GM19468 (cell line): Measurements from ENCODE around the gene COG4.
"Not testable (repeated sequence)": the region's sequence is repeated elsewhere in the genome, so short reads cannot be mapped to it uniquely, and the experiment has no call there.

Source experiments
- ATAC-seq: cut with Tn5 transposase; IDR thresholded peaks from one replicate; pipeline ENCODE4 v1.9.1; 2021; ENCODE audit warnings: mild to moderate bottlenecking, moderate library complexity, moderate number of reproducible peaks; ENCODE audit not compliant: unreplicated experiment; ENCODE audit errors: extremely low read depth

COG4 gene

DNA sequence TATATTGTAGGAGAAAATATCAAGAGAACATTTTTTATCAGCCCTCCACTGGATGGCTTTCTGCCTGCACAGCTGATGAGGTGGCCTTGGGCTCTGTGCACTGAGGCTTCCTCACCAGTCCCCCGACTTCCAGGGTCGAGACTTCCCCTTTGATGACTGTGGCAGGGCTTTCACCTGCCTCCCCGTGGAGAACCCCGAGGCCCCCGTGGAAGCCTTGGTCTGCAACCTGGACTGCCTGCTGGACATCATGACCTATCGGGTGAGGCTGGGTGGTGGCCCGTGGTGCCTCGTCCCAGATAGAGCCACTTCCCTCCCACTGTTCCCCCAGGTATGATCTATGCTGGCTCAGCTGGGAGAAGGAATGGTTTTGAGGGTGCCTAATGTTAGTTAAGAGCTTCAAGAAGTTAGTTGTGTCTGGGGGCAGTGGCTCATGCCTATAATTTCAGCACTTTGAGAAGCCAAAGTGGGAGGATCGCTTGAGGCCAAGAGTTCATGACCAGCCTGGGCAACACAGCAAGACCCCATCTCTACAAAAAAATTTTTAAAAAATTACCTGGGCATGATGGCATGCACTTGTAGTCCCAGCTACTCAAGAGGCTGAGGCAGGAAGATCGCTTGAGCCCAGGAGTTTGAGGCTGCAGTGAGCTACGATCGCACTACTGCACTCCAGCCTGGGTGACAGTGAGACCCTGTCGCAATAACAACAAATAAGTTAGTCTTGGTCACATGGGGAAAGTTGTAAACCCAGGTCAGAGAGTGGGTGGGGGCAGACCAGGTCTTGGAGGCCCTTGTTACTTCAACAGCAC, 57.2 kb downstream of the COG4 start:
- no peak for ATAC-seq

DNA sequence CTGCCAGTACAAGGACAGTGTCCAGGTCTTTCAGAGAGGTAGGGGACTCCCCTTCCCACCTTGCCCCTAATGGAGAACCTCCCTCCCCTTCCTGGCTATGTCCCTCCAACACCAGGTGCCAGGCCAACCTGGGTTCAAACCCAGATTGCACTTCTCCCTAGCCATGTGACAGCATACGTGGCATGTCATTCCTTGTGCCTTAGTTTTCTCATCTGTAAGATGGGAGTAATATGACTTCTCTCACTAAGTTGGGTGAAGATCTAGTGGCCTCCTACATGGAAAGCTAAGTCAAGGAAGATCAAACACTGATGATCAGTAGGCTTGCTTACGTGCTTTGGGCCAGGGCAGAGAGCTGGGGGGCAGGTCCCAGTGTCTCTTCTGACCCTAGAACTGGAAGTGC, 60.1 kb downstream of the COG4 start:
- ATAC-seq = no peak

DNA sequence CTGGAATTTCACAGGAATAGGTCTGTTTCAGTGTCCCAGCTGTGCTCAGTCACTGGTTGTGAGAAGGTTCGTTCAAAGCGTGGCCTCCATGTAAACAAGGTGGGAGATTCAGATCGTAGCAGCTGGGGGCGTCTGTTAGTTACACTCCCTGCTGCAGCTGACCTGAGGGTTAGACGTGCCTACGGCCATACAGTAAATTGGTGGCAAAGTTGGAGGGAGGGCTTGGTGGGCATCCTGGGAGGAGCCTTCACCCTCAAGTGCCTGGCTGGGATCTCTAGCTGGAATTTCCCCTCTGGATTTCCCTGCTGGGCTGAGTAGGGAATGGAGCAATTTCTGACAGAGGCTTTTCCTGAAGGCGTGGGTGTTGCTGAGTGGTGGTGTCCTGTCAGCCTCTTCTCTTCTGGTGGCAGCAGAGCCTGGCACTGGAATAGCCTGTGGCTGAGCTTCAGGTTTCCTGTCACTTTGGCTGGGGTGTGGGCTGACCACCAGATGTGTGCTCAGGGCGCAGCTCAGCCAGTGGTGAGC, 62.6 kb downstream of the COG4 start:
- ATAC-seq = no peak

DNA sequence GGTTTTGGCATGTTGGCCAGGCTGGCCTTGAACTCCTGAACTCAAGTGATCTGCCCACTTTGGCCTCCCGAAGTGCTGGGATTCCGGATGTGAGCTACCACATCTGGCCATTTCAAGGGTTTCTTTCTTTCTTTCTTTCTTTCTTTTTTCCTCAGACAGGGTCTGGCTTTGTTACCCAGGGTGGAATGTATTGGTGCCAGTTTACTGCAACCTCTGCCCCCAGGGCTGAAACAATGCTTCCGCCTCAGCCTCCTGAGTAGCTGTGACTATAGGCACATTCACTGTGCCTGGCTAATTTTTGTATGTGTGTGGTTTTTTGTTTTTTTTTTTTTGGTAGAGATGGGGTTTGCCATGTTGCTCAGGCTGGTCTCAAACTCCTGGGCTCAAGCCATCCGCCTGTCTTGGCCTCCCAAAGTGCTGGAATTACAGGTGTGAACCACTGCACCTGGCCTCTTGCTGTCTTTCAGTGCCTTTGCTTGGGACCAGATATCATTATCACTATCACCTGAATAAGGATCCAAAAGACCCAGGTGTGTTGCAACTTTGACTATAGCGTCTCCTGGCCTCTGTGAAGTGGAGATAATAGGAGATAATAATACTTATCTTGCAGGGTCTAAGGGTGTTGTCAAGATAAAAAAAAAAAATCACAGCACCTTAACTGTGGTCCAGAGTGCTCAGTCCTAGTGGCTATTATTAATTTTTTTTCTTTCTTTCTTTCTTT, 65.7 kb downstream of the COG4 start:
- ATAC-seq = no peak

DNA sequence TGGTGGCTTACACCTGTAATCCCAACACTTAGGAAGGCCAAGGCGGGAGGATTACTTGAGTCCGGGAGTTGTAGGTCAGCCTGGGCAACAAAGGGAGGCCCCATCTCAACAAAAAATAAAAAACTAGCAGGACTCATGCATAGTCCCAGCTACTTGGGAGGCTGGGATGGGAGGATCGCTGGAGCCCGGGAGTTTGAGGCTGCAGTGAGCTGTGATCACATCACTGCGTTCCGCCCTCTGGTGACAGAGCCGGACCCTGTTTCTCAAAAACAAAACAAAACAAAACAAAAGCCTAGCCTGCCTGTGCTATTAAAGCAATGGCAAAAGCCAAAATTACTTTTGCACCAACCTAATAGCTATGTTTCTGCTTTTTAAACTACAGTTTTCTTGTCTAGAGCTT, 67.4 kb downstream of the COG4 start:
- ATAC-seq = no peak

DNA sequence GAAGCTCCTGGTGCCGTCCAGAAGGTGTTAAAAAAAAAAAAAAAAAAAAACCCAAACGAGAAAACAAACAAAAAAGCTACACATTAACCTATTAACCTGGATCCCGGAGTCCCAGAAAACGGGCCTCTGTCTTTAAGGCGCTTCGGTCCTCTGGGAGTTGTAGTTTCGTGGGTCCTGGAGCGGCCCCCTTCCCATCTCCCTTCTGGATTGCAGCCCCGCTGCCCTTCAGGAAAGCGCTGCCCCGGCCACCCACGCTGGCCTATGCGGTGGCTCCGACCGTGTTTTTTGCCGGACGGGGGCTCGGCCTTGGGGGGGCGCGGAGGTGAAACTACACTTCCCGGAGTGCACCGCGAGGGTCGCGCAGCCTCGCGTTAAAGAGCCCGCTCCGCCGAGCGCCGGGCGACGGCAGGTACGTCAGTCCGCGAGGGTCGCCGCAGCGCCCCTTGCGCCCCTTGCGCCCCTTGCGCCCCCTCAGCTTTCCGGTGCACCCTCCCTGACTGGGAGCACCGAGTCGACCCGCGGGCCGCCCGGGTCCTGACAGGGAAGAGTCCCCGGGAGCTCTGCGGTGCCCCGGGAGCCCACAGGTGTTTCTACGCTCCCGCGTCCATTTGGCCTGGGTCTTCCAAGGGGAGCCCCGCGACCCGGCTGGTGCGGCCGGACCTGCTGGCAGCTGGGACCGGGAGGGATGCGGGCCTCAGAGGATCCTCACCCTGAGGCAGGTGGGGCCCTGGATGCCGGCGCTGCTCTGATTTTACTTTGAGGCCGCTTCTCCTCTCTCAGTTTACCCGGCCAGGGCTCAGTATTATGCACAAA, 68.9 kb downstream of the COG4 start, which contains the start of gene FCSK:
FCSK (plus strand) TSS at position 374 of the 813 bp plus-strand sequence. CDS start 8,596 bp downstream, outside the sequence.
- ATAC-seq = peak; percentile 68

DNA sequence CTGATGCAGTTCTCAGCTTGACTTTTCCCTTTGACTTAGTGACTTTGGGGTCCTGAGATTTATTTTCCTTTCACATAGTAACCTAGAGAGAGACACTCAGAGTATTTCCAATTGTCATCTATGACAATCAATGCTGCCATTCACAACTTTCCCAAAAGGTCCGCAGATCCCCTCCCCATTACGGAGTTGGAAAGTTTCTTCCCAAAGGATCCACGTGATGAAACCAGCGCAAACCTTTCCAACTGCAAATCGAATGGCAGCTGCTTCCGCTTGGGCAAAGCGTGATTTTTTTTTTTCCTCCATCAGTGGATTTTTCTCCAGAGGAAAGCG, 69.5 kb downstream of the COG4 start:
- ATAC-seq = no peak

DNA sequence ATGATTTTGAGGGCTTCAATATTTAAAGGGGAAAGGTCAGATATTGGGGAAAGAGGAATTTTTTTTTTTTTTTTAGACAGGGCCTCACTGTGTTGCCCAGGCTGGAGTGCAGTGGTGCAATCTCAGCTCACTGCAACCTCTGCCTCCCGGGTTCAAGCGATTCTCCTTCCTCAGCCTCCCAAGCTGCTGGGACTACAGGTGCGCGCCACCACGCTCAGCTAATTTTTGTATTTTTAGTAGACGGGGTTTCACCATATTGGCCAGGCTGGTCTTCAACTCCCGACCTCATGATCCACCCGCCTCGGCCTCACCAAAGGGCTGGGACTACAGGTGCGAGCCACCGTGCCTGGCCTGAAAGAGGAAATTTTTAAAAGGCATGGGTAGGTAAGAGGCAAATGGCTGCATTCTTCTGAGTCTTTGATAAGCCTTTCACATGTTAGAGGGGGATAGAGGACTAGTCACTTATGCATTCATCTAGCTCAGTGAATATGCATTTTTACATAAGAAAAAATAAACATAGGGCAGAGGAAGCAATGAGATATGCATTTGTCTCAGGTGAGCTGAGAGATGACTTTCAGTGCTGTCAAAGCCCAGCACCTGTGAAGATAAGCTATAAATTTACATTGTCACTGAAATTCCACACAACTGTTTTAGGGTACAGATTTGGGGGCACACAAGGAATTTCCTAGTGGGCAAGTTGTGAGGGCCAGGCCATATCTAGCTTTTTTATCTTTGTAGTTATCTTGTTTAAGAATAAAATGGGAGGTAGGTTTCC, 70.0 kb downstream of the COG4 start:
- ATAC-seq = no peak

DNA sequence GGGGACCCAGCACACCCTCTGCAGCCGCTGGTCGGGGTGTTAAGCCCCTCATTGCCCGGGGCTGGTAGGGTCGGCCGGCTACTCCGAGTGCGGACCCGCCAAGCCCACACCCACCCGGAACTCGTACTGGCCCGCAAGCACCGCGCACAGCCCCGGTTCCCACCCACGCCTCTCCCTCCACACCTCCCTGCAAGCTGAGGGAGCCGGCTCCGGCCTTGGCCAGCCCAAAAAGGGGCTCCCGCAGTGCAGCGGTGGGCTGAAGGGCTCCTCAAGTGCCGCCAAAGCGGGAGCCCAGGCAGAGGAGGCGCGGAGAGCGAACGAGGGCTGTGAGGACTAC, 72.4 kb downstream of the COG4 start:
- ATAC-seq = not testable (repeated sequence)

DNA sequence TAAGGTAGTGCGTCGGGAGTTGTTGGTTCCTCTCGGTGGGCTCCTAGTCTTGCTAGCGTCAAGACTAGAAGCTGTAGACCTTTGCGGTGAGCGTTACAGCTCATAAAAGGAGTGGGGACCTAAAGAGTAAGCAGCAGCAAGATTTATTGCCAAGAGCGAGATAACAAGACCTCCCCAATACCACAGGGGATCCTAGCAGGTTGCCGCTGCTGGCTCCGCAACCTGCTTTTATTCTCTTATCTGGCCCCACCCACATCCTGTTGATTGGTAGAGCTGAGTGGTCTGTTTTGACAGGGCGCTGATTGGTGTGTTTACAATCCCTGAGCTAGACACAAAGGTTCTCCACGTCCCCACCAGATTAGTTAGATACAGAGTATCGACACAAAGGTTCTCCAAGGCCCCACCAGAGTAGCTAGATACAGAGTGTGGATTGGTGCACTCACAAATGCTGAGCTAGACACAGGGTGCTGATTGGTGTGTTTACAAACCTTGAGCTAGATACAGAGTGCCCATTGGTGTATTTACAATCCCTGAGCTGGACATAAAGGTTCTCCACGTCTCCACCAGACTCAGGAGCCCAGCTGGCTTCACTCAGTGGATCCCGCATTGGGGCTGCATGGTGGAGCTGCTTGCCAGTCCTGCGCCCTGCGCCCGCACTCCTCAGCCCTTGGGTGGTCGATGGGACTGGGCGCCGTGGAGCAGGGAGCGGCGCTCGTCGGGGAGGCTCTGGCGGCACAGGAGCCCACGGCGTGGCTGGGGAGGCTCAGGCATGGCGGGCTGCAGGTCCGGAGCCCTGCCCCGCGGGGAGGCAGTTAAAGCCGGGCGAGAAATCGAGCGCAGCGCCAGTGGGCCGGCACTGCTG, 73.0 kb downstream of the COG4 start:
- not testable (repeated sequence) for ATAC-seq

DNA sequence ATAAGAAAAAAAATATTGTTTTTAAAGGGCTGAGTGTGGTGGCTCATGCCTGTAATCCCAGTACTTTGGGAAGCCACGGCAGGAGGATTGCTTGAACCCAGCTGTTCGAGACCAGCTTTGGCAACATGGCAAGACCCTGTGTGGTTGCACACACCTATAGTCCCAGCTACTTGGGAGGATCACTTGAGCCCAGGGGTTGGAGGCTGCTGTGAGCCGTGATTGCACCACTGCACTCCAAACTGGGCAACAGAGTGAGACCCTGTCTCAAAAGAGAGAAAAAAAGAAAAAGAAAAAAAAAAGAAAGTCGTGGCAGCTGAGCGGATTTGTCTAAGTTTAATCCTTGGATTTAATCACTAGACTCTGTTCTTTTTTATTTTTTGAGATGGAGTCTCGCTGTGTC, 75.3 kb downstream of the COG4 start:
- no peak for ATAC-seq

DNA sequence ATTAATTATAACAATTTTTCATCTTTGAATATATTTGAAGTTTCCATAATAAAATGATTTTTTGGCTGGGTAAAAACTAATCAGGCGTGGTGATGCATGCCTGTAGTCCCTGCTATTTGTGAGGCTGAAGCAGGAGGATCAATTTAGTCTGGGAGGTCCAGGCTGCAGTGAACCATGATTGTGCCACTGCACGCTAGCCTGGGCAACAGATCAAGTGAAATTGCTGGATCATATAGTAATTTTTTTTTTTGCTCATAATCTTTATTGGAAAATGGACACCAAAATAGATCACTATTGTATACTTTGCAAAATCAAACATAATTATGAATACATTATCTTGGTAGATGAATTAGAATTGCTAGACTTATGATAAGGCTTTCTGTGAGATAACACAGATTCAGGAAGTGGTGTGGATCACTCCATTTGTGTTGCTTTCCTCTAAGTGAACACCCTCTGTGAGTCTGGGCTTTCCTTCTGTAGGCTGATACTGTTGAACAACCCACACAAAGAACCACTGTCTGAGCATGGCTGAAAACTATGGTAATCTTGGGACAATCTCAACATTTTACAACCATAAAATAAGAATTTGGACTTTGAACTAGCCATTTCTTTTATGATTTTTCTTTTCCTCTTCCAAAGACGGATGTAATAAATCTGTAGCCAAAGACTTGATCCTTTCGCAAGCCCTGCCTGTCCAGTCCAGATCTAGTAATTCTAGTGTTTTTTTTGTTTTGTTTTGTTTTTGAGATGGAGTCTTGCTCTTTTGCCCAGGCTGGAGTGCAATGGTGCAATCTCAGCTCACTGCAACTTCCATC, 78.9 kb downstream of the COG4 start:
- no peak for ATAC-seq

DNA sequence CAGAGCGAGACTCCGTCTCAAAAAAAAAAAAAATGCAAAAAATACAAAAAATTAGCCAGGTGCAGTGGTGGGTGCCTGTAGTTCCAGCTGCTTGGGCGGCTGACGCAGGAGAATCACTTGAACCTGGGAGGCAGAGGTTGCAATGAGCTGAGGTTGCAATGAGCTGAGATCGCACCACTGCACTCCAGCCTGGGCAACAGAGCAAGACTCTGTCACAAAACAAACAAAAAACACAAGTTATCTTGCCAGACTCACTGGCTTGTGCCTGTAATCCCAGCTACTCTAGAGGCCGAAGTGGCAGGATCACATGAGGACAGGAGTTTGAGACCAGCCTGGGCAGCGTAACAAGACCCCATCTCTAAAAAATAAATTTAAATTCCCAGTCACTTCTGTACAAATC, 81.0 kb downstream of the COG4 start:
- no peak for ATAC-seq

DNA sequence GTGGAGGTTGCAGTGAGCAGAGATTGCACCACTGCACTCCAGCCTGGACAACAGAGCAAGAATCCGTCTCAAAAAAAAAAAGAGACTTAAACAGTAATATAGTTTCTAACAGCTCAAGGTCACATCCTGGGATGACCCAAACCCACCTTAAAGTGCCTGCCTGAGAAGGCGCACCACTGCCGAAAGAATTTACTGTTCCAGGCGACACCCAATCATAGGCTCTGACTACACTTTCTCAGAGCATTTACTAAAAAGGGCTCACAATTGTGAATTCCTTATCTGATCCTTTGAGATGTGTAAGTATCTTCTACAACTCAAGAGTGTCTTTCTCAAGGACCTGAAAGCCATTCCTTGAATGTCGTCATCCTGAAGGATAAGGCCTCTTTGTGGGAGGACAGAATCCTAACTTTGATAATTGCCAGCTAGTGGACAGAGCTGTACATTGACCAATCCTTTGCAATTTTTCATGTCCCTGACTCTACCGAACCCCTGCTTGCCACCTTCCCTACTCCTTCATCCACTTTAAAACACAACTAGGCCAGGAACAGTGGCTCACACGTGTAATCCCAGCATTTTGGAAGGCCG, 81.9 kb downstream of the COG4 start:
- no peak for ATAC-seq

DNA sequence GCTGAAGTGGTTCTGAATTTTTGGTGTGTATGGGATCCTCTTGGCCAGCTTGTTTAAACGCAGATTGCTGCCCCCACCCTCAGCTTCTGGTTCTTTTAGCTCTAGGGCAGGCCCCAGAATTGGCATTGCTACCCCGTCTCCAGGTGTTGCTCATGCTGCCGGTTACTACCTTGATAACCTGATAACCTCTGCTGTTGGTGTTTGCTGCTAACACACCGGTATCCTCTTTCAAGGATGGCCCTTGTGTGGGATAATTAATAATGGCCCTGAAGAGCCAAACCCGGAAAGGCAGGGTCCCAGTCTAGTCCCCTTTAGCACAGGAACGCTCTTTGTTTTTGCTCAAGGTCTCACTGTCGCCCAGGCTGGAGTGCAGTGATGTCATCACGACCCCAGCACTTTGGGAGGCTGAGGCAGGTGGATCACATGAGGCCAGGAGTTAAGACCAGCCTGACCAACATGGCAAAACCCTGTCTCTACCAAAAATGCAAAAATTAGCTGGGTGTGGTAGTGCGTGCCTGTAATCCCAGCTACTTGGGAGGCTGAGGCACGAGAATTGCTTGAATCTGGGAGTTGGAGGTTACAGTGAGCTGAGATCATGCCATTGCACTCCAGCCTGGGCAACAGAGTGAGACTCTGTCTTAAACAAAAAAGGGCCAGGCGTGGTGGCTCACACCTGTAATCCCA, 83.2 kb downstream of the COG4 start:
- no peak for ATAC-seq

DNA sequence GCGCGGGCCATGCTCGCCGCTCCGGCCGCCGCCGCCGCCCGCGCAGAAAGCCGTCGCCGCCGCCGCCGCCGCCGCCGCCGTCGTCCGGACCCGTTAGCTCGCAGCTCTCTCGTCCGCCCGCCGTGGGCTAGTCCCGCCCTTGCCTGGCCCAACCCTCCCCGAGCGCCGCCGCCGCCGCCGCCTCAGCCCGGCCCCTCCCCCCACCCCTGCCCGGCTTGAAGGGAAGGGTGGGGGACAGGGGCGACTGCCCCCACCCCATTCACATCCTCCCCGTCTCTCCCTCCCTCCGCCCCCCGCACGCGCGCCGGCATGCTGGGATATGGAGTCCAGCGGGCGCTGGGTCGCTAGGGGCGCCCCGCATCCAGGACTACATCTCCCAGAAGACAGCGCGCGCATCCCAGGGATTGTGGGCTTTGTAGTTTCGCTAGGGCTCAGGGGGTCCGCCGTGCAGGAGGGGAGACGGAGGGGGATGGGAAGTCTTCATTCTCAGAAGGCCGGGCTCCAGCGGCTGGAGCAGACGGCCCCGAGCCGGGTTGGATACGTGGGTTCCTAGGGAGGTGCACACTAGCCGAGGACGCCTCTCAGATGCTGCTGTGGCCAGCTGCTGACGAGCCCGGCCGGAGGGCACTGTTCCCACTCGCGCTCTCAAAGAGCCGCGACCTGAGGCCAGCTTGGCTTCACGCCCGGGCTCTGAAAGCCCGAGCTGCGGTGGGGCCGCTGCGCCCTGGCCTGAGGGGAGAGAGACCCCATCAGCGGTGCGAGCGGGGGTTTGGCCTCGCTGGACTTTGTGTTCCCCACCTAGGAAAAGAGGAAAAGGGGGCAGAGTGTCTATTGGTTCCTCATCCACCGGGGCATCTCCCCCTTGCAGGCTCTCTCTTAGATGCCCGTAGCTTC, 84.1 kb downstream of the COG4 start, which contains the start of gene ST3GAL2:
ST3GAL2 (minus strand) TSS at position 132 of the 894 bp plus-strand sequence. CDS start 40,570 bp downstream, outside the sequence.
- peak; percentile 50 for ATAC-seq
